ENCODE measurements around the gene RASAL3.

RASAL3 gene

DNA sequence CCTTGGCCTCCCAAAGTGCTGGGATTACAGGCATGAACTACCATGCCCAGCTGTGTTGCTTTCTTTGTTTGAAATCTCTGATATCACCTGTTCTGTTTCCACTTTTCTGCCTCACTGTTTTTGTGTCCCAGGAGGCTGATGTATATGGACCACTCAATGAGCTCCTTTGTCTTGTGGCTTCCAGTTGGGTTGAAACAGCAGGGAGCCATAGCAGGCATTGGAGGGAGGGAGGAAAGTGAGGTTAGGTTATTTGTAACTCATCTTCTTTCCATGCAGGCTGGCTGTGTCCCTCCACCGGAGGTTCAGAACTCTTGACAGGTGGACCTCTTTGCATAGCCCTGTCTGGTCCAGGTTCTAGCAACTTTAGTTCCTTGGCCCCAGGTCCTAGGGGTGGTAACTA lies 37.9 kb upstream of the RASAL3 start:
- TF ChIP-seq ZC3H10 (CRISPR knock-in tag; IDR thresholded peaks at IDR 0.05) = no peak
- ATAC-seq = no peak

DNA sequence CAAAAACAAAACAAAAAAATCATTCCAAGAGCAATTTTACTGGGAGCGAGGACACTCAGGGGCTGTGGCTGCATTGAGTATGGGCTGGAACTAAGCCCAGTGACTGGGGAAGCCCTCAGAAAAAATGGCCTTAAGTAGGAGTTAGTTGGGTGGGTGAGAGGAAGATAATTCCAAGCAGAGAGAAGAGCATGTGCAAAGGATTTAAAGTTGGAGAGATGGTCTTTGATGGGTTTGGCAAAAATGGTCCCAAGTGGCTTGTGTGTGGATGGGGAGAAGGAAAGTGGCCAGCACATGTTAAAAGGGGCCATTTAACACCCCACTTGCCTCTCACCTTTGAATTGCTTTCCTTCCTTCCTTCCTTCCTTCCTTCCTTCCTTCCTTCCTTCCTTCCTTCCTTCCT lies 37.3 kb upstream of the RASAL3 start:
- ATAC-seq = no peak

DNA sequence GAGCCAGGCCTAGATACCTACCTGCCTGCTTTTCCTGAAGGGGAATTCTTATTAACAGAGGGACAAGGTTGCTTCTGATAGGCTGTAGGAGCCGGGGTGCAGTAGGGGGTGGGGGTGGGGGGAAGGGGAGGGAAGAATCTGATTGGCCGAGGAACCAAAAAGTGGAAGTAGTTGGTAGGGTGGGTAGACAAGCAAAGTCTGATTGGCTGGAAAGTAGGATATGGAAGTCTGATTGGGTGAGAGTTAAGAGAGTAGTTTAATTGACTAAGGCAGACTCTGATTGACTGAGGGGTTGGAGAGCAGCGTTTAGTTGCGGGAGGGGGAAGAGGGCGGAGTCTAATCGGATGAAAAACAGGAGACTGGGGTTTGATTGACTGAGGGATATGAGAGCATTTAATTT lies 34.6 kb upstream of the RASAL3 start:
- TF ChIP-seq CSDC2 (CRISPR knock-in tag; IDR thresholded peaks at IDR 0.05) = no peak
- TF ChIP-seq PPARA (CRISPR knock-in tag; IDR thresholded peaks at IDR 0.05; ENCODE audit: borderline replicate concordance) = no peak
- no peak for TF ChIP-seq ISL1 (CRISPR knock-in tag; IDR thresholded peaks at IDR 0.05)
- TF ChIP-seq, protein P1, sequence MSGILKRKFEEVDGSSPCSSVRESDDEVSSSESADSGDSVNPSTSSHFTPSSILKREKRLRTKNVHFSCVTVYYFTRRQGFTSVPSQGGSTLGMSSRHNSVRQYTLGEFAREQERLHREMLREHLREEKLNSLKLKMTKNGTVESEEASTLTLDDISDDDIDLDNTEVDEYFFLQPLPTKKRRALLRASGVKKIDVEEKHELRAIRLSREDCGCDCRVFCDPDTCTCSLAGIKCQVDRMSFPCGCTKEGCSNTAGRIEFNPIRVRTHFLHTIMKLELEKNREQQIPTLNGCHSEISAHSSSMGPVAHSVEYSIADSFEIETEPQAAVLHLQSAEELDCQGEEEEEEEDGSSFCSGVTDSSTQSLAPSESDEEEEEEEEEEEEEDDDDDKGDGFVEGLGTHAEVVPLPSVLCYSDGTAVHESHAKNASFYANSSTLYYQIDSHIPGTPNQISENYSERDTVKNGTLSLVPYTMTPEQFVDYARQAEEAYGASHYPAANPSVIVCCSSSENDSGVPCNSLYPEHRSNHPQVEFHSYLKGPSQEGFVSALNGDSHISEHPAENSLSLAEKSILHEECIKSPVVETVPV (CRISPR knock-in tag; IDR thresholded peaks at IDR 0.05) = no peak
- no peak for TF ChIP-seq ZFP3 (CRISPR knock-in tag; IDR thresholded peaks at IDR 0.05)

More for the DNA sequence above, 37.3 kb upstream of the RASAL3 start:
- no peak for TF ChIP-seq OSR1 (CRISPR knock-in tag; IDR thresholded peaks at IDR 0.05)
- TF ChIP-seq, protein P2, sequence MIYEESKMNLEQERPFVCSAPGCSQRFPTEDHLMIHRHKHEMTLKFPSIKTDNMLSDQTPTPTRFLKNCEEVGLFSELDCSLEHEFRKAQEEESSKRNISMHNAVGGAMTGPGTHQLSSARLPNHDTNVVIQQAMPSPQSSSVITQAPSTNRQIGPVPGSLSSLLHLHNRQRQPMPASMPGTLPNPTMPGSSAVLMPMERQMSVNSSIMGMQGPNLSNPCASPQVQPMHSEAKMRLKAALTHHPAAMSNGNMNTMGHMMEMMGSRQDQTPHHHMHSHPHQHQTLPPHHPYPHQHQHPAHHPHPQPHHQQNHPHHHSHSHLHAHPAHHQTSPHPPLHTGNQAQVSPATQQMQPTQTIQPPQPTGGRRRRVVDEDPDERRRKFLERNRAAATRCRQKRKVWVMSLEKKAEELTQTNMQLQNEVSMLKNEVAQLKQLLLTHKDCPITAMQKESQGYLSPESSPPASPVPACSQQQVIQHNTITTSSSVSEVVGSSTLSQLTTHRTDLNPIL (CRISPR knock-in tag; IDR thresholded peaks at IDR 0.05; ENCODE audit: low read depth) = no peak
- no peak for TF ChIP-seq GLIS3 (CRISPR knock-in tag; IDR thresholded peaks at IDR 0.05)
- TF ChIP-seq ZFP30 (CRISPR knock-in tag; IDR thresholded peaks at IDR 0.05) = no peak
- no peak for TF ChIP-seq ESRRG (CRISPR knock-in tag; IDR thresholded peaks at IDR 0.05)
- TF ChIP-seq SNAI2 (CRISPR knock-in tag; IDR thresholded peaks at IDR 0.05) = no peak
- no peak for TF ChIP-seq ISL1 (CRISPR knock-in tag; IDR thresholded peaks at IDR 0.05)
- no peak for TF ChIP-seq RARB (CRISPR knock-in tag; IDR thresholded peaks at IDR 0.05)
- TF ChIP-seq ZNF565 (CRISPR knock-in tag; conservative IDR thresholded peaks at IDR 0.05; ENCODE audit: low read depth) = no peak
- TF ChIP-seq, protein P1 (CRISPR knock-in tag; IDR thresholded peaks at IDR 0.05) = no peak
- no peak for TF ChIP-seq ZNF70 (CRISPR knock-in tag; IDR thresholded peaks at IDR 0.05)
- no peak for TF ChIP-seq ARNTL (CRISPR knock-in tag; IDR thresholded peaks at IDR 0.05; ENCODE audit: borderline replicate concordance, low read depth)
- TF ChIP-seq, protein P3, sequence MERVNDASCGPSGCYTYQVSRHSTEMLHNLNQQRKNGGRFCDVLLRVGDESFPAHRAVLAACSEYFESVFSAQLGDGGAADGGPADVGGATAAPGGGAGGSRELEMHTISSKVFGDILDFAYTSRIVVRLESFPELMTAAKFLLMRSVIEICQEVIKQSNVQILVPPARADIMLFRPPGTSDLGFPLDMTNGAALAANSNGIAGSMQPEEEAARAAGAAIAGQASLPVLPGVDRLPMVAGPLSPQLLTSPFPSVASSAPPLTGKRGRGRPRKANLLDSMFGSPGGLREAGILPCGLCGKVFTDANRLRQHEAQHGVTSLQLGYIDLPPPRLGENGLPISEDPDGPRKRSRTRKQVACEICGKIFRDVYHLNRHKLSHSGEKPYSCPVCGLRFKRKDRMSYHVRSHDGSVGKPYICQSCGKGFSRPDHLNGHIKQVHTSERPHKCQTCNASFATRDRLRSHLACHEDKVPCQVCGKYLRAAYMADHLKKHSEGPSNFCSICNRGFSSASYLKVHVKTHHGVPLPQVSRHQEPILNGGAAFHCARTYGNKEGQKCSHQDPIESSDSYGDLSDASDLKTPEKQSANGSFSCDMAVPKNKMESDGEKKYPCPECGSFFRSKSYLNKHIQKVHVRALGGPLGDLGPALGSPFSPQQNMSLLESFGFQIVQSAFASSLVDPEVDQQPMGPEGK (CRISPR knock-in tag; IDR thresholded peaks at IDR 0.05; ENCODE audit: borderline replicate concordance) = no peak
- no peak for TF ChIP-seq PPARA (CRISPR knock-in tag; IDR thresholded peaks at IDR 0.05; ENCODE audit: borderline replicate concordance)
- no peak for TF ChIP-seq BACH2 (CRISPR knock-in tag; IDR thresholded peaks at IDR 0.05; ENCODE audit: borderline replicate concordance)

DNA sequence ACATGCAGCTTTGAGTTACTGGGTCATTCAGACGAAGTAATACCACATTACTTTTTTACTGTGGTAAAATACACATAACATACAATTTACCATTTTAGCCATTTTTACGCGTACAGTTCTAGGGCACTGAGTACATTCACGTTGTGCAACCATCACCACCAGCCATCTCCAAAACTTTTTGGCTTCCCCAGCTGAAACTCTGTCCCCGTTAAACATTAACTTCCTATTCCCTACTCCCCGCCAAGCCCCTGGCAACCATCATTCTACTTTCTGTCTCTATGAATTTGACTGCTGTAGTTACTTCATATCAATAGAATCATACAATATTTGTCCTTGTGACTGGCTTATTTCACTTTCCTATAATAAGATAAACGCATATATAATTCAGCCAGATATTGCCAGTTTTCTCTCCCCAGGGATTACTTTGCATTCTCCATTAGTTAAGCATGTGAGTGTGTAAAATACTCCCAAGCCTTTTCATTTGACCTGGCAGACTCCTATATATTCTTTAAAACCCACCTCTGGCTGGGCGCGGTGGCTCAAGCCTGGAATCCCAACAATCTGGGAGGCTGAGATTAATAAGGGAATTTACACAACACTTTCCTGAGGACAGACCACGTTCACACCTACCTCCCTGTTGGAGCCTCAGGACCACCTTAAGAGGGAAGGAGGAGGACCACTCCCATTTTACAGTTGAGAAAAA lies 34.0 kb upstream of the RASAL3 start:
- TF ChIP-seq, protein P3 (CRISPR knock-in tag; IDR thresholded peaks at IDR 0.05; ENCODE audit: borderline replicate concordance) = no peak
- peak; percentile 73; the same call in 1 of the 2 replicates for TF ChIP-seq ZFP3 (CRISPR knock-in tag; IDR thresholded peaks at IDR 0.05)
- ATAC-seq = no peak

More for the DNA sequence above, 34.6 kb upstream of the RASAL3 start:
- no peak for ATAC-seq

DNA sequence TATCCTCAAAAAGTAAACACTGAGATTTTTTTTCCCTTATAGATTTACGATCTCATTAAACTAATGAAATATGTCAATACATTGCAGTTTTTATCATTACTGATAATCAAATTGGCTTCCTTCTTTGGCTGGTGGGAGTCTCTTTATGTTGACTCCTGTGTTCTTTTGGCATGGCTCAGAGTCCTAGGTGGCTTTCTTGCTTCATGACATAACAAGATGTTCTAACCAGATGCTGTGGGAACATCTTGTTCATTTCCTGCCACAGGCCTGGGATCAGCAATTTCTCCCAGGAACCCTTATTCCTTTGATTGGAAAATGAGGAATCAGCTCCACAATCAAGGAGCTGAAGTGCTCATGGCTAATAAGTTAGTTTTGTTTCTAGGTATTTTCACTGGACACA lies 30.8 kb upstream of the RASAL3 start:
- ATAC-seq = no peak
- TF ChIP-seq ESRRG (CRISPR knock-in tag; IDR thresholded peaks at IDR 0.05) = no peak
- TF ChIP-seq, protein P4, sequence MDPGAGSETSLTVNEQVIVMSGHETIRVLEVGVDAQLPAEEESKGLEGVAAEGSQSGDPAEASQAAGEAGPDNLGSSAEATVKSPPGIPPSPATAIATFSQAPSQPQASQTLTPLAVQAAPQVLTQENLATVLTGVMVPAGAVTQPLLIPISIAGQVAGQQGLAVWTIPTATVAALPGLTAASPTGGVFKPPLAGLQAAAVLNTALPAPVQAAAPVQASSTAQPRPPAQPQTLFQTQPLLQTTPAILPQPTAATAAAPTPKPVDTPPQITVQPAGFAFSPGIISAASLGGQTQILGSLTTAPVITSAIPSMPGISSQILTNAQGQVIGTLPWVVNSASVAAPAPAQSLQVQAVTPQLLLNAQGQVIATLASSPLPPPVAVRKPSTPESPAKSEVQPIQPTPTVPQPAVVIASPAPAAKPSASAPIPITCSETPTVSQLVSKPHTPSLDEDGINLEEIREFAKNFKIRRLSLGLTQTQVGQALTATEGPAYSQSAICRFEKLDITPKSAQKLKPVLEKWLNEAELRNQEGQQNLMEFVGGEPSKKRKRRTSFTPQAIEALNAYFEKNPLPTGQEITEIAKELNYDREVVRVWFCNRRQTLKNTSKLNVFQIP (CRISPR knock-in tag; IDR thresholded peaks at IDR 0.05; ENCODE audit: borderline replicate concordance, low read depth) = no peak
- no peak for TF ChIP-seq OSR1 (CRISPR knock-in tag; IDR thresholded peaks at IDR 0.05)
- TF ChIP-seq, protein P5, sequence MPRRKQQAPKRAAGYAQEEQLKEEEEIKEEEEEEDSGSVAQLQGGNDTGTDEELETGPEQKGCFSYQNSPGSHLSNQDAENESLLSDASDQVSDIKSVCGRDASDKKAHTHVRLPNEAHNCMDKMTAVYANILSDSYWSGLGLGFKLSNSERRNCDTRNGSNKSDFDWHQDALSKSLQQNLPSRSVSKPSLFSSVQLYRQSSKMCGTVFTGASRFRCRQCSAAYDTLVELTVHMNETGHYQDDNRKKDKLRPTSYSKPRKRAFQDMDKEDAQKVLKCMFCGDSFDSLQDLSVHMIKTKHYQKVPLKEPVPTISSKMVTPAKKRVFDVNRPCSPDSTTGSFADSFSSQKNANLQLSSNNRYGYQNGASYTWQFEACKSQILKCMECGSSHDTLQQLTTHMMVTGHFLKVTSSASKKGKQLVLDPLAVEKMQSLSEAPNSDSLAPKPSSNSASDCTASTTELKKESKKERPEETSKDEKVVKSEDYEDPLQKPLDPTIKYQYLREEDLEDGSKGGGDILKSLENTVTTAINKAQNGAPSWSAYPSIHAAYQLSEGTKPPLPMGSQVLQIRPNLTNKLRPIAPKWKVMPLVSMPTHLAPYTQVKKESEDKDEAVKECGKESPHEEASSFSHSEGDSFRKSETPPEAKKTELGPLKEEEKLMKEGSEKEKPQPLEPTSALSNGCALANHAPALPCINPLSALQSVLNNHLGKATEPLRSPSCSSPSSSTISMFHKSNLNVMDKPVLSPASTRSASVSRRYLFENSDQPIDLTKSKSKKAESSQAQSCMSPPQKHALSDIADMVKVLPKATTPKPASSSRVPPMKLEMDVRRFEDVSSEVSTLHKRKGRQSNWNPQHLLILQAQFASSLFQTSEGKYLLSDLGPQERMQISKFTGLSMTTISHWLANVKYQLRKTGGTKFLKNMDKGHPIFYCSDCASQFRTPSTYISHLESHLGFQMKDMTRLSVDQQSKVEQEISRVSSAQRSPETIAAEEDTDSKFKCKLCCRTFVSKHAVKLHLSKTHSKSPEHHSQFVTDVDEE (CRISPR knock-in tag; IDR thresholded peaks at IDR 0.05) = no peak
- no peak for TF ChIP-seq ISL1 (CRISPR knock-in tag; IDR thresholded peaks at IDR 0.05)
- TF ChIP-seq CSDC2 (CRISPR knock-in tag; IDR thresholded peaks at IDR 0.05) = no peak
- TF ChIP-seq TCF4 (CRISPR knock-in tag; IDR thresholded peaks at IDR 0.05; ENCODE audit: borderline replicate concordance) = no peak
- no peak for TF ChIP-seq GLIS3 (CRISPR knock-in tag; IDR thresholded peaks at IDR 0.05)
- no peak for TF ChIP-seq ZC3H10 (CRISPR knock-in tag; IDR thresholded peaks at IDR 0.05)
